SK-N-MC (cell line): Measurements from ENCODE around the gene GRPEL1.

ENCODE experiments used
- FOXP2 ChIP-seq: optimal IDR thresholded peaks from 2 replicates; pipeline ENCODE3; 2011; ENCODE audit warnings: mild to moderate bottlenecking, moderate library complexity; ENCODE audit not compliant: insufficient read depth; ENCODE audit errors: extremely low read length, control extremely low read depth
- POLR2AphosphoS5 ChIP-seq: IDR thresholded peaks from 2 replicates; pipeline ENCODE4 v1.6.1; 2012; ENCODE audit warnings: mild to moderate bottlenecking, low read depth, low read length, borderline replicate concordance

- no peak for TF ChIP-seq POLR2AphosphoS5
- no peak for TF ChIP-seq FOXP2
Measured at GRCh38 chr4:7073526-7074390, 5.9 kb upstream of the GRPEL1 start.
